HS-27A (cell line): Measurements from ENCODE around the gene SMTNL2.

Experiments used
- DNase-seq: peaks from one replicate; pipeline ENCODE4 v3.0.0-alpha.2; 2012; ENCODE audit warnings: low read depth, missing footprints

The SMTNL2 gene

DNA sequence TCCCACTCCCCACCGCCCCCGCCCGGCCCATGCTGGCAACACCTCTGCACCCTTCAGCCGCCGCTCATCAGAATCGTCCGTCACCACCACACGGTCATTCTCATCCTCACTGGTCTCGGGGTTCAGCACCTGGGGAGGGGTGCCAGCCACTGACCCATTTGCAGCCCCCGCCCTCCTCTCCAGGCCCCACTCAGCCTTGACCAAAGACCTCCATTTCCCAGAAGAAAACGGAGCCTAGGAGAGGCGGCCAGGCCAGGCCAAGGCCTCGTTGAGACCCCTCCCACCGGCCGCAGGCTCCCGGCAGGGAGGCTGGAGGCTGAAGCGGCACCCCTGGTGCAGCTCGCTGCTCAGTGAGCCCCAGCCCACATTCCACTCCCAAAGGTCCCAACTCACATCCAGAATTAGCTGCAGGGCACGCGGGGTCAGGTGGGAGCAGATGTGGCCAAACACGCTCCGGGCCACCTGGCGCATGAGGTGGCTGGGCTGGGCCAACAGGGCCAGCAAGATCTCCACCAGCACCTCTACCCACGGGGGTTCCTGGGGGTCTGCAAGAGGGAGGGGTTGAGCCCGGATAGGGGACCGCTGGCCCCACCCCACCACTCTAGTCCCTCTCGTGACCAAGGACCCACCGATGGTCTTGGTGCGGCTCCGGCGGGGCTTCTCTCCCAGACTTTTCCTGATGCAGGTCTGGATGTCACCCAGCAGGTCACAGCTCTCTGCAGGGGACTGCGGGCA, 38.9 kb upstream of the SMTNL2 start:
- DNase-seq, result no peak

DNA sequence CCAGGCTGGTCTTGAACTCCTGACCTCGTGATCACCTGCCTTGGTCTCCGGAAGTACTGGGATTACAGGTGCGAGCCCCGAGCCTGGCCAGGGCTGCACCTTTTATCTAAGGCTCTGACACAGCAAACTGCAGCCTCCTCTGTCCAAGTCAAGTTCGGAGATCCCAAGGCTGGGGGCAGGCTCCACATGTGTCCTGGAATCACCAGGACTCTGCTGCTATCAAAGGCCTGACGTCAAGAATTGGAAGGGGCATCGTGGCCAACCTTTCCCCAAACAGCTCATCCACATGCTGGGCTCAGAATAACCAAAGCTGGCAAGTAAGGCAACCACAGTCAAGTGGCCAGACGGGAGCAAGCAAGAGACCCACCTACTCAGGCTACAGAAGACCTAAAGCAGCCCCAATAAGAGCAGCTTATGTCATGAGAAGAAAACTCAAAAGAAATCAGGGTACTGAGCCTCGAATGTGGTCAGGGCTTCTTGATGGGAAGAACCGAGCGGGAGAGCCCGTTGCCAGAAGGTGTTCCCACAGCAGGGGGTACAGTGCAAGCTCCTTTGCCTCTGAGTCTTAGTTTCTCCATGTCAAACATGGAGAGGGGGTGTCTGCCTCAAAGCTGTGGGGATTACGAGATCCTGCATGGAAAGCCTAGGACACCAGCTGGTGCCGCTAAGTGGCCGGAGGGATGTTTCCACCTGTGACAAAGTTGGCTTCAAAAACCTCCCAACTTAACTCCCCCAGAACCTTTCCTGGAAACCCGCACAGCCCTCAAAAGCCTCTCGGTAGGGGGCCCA, 37.0 kb upstream of the SMTNL2 start:
- no peak for DNase-seq

- DNase-seq, result no peak
Observed at GRCh38 chr17:4548061-4548461, 36.3 kb upstream of the SMTNL2 start.

DNA sequence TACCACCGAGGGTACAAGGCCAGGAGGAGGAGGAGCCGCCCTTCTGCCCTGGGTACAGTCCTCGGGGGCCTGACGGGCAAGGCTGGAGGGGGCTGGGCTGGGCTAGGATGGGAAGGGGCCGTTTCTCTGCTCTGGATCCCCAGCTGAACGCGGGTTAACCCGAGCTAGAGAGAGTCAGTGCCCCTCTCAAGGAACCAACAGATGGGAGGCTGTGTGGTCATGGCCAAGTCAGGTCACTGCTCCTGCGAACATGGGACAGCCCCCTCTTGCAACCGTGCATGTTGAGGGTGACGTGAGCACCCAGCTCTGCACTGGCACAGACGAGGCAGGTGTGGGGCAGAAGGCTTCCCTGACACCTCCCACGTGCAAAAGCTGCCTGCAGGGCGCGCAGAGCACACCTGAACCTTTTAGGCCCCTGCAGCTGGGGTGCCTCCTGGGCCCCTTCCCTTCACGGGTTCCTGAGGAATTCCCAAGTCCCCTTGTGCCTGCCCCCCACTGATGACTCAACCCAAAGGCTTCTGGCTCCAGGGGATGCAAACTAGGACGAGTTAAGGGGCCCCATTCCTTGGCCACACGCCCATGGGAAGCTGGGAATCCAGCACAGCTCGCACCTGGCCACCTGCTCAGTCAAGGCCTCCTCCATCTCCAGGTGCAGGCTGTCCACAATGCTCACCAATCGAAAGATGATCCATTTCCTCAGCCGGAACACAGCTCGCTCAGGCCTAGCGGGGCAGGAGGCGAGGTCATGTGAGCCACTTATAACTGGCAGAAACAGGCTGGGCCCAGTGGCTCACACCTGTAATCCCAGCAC, 35.4 kb upstream of the SMTNL2 start:
- DNase-seq, result no peak

DNA sequence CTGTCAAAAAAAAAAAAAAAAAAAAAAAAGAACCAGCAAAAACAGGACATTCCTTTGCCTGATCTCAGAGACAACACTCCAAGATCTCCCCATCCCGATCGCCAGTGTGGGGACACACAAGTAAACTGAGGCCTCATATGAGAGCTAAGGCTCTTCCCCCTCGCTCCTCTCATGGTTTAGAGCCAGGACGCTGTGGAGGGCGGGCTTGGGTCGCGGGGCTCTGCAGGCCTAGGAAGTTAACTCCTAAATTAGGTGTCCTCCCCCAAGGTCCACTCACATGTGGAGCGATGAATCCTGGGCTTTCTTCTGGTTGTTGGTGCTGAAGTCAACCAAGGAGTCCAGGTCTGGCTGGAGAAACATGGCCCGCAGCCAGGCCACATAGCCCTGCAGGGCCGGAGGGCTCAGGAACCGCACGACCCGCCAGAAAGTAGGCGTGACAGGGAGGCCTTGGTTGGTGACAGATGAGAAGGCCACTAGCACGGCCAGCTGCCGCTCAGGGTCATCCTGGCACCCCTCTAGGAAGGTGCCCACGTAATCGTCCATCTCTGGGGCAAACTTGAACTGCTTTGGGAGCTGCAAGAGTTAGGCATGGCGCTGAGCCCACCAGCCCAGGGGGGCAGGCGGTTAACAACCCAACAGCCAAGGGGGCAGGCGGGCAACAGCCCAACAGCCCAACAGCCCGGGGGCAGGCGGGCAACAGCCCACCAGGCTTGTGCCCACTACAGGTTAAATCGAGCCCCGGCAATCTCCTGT, 34.4 kb upstream of the SMTNL2 start:
- DNase-seq, result no peak

DNA sequence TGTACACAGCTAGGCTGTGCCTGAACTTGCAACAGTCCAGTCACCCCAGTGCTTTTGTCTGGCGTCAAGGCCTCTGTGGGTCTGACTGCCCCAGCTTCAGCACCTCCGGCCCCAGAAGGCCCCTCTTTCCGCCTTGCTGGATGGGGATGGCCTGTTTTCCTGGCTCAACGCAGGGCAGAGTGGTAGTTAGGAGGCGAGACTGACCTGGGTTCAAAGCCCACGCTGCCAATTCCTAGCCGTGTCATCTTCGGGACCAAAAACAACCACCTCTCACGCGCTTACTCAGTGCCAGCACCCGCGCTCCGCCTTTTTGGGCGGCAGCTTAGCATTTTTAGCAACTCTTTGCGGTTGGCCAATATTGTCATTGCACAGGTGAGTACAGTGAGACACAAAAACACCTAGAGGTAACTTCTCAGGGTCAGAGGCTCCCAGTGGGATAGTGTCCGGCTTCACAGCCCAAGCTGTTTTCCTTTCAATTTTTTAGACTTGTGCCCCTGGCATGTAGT, 33.7 kb upstream of the SMTNL2 start:
- no peak for DNase-seq

- no peak for DNase-seq
Observed at GRCh38 chr17:4551141-4551540, 33.2 kb upstream of the SMTNL2 start.

DNA sequence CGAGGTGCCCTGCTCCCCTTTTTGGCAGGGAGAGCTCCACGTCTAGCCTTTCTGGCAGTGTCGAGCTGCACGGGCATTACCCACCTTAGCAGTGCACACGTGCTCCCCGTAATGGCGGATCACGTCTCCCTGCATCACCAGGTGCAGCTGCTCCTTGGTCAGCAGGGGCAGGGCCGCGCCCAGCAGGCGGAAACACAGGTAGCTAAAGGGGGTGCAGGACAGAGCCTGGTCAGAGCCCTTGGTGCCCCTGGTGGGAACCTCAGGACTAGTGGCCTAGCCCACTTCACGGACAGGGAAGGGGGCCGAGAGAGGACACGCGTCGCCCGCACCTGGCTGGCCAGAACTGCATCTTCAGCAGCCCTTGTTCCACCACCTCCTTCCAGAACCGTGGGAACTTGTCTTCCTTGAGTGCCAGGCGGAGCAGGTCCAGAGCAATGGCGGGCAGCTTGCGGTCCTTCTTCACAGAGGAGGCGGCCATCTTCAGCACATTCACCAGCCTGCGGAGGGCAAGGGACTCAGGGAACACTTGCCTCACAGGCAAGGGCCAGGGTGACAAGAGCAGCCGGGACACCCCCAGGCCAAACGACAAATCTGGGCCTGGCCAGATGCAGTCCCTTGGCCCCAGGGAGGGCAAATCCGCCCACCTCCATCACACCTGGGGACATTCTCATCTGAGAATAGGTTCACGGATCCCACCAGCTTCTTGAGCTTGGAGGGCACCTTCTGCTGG, 32.4 kb upstream of the SMTNL2 start:
- no peak for DNase-seq

GRCh38 chr17:4553669-4554068, 30.7 kb upstream of the SMTNL2 start:
- no peak for DNase-seq

- DNase-seq, result no peak
Observed at GRCh38 chr17:4554441-4554996, 29.8 kb upstream of the SMTNL2 start.

DNA sequence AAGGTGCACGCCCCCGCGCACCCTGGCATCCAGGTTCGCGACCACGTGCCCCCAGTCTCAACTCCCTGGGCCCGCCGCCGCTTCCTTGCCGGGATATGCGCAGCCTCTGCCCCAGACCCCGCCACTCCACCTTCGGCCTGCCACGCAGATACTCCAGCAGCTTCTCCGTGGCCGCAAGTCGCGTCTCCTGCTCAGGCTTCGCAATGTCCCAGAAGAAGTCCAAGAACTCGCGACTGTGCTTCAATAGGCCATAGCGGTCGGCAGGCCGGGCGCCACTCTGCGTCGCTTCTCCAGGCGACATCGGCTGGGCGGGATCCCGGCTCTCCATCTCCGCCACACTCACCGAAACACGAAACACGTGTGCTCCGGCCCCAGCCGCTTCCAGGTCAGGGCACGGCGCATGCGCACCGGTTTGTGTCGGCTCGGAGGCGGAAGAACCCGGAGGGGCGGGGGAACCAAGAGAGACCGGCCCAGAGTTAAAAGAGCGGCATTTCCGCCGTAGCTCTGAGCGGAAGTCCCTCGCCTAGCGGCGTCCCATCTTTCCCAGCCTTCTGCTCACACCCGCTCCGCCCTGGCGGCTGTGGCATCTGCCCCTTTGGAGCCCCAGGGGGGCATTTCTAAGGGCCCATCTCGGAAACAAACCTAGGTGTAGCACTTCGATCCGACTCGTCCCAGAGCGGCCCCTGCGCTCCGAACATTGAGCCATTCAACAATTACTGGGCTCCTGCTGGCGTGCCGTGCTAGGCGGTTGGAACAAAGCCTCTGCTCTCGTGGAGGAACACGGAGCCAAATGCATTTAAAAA, 29.1 kb upstream of the SMTNL2 start, which contains the start of gene MYBBP1A:
TSS of gene MYBBP1A (minus strand) at position 388 of the 803 bp plus-strand sequence. CDS start at position 328, 60 bp downstream.
- peak; percentile 62 for DNase-seq

DNA sequence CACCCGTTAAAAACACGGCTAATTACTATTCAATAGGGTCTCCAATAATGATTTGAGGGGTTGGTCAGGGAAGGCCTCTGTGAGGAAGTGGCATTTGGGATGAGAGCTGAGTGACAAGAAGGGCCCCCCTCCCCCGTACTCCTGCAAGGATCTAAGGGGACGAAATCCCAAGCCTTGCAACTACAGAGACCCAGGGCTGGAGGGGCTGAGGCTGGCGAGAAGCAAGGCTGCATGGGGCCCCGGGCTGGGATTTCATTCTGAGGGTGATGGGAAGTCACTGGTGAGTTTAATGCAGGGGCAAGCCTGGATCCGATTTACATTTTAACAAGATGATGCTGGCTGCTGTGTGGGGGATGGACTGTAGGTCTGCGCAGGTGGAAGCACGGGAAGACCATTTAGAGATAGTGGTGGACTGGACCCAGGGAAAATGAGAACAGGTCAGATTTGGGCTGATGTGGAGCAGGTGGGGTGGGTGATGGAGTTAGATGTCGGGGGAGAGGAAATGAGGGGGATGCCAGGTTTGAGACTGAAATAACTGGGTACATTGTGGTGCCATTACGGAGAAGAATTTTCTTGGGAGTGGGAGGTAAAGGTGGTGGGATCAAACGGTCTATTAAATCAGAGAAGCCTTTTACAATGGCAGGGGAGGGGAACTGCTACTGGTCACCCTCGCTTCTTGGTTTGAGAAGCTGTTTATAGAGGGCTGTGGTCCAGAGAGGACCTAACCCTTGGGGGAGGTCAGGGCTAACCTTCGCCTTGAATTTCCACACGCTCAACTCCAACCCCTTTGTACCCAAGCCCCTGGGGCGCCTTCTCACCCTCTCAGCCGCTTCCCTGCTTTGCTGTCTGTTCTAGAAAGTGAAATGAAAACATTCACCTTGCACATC, 28.2 kb upstream of the SMTNL2 start:
- DNase-seq, result no peak

GRCh38 chr17:4556996-4557395, 27.3 kb upstream of the SMTNL2 start:
- no peak for DNase-seq

DNA sequence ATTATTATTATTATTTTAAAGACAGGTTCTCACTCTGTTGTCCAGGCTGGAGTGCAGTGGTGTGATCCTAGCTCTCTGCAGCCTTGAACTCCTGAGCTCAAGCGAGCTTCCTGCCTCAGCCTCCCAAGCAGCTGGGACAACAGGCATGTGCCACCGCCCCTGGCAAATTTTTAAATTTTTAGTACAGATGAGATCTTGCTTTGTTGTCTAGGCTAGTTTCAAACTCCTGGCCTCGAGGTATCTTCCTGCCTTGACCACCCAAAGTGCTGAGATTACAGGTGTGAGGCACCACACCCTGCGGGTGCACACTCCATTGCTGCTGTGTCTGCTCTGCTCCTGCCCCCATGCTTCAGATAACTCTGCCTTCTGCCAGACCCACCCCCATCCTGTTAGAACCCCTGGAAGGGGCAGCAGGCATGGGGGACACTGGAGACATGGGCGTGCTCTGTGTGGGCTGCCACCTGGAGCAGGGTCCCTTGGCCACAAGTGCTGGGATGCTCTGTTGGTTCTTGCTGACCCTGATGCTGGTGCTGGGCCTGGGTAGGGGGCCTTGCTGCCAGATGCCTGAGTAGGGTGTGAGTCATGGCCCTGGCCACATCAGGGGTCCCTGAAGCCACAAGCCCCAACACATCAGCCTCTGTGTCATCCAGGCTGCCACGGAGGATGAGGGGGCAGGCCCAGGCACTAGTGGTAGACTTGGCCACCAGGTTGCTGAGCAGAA, 26.5 kb upstream of the SMTNL2 start:
- DNase-seq, result no peak

- no peak for DNase-seq
Observed at GRCh38 chr17:4558347-4558971, 25.9 kb upstream of the SMTNL2 start.

DNA sequence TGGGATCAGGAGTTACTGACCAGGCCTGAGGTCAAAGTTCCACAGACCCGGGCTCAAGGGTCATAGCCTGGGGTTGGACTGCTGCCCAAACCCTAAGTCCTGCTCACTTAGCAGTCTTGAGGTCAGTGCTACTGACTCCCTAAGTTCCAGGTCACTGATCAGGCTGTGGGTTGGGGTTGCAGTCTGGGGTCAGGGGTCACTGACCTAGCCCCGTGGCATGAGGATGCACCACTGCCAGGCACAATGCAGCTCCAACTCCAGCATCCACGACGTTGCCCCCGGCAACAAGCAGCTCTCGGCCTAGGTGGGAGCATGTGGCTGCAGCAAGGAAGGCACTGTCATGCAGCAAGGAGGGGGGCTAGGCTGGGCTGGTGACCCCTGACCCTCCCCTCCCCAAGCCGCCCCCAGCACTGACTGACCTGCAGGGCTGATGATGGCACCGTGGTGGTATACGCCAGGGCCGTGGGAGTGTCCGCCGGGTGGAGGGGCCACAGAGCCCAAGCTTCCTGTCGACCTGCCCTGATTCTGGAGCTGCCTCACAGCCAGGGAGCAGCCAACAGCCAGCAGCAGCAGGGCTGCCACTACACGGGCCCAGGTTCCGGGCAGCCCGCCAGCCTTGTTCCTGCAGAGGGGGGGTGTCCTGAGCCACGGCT, 25.1 kb upstream of the SMTNL2 start:
- DNase-seq, result no peak

DNA sequence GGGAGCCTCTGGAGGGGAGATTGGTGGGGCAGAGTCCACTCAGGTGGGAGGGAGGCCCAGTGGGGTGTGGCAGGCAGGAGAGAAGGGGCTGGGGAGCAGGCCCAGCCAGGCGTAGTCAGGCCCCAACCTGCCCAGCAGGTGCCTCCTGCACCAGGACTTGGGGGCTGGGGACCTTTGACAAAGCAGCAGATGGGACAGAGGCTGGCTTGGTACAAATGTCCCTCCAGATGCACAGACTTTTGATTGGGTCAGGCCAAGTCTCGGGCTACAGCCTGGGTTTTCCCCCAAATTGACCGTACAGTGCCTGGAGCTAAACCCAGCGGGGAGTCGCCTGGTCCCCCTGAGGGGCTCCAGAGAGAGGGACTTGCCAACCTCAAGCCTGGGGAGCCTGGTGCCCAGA, 24.4 kb upstream of the SMTNL2 start:
- DNase-seq, result no peak
